CD4-positive, alpha-beta T cell treated with Interleukin-21 for 1 hour (primary cell): ENCODE data around the gene PLEKHA6.

ENCODE experiments used
- DNase-seq: peaks from one replicate; pipeline ENCODE4 v3.0.0-alpha.2; 2020

The PLEKHA6 gene

DNA sequence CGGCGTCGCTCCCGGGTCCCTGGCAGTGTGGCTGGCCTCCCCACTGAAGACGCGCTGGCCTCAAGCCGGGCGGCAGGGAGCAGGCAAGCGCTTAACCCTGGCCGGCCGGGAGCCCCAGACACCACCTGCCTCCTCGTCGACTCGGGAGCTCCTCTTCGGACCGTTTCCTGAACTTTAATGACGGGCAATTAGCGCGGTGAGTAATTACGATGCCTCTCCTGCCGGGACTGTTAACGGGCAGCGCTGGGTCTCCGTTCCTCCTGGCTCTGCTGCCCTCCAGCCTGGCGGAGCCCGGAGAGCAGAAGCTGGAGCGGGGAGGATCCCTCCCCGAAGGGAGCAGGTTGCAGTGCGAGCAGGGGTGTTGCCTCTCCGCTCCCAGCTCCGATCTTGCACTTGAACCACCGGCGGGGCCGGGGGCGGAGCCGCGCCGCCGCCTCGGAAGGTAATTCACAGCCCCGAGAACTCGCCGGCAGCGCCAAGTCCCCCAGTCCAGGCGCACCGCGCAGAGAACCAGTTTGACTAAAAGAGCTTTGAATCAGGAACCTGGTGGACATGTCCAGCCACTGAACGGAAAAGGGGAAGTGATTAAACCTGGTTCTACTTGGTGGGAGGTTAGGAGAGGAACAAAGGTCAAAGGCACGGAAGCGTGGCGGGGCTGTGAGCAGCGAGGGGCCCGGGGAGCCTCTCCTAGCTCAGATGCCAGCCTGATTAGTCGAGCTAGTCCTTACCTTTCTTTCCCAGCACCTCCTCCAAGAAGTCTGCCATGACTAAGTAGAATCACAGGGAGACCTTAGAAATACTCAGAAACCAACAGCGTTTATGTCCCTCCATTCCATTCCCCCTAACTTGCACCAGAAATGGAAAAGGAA is 18.3 kb upstream of the PLEKHA6 start:
- peak; percentile 47 for DNase-seq

- DNase-seq = no peak
These were observed 17.4 kb upstream of the PLEKHA6 start for GRCh38 chr1:204376919-204377799.

GRCh38 chr1:204376465-204376864 is 16.7 kb upstream of the PLEKHA6 start:
- DNase-seq = no peak

GRCh38 chr1:204373911-204374310 is 14.2 kb upstream of the PLEKHA6 start:
- no peak for DNase-seq

DNA sequence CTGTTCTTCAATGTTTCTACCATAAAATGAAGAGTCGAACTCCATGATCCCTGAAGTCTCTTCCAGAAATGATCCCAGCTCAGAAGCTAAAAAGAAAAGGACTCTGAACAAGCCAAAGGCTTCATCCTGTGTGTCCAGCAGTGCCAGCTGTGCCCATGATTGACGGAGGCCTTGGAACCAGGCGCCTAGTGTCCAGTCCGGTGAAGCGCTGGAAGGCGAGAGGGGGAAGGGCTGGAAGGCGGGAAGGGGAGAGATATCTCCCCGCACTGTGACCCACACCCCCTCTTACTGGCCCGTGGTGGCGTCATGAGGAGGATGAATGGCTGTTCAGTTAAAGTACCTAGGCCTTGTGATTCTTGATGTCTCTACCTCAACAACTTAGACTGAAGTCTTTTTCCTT is 10.4 kb upstream of the PLEKHA6 start:
- DNase-seq = no peak

- no peak for DNase-seq
These were observed 9.4 kb upstream of the PLEKHA6 start for GRCh38 chr1:204368996-204369726.

DNA sequence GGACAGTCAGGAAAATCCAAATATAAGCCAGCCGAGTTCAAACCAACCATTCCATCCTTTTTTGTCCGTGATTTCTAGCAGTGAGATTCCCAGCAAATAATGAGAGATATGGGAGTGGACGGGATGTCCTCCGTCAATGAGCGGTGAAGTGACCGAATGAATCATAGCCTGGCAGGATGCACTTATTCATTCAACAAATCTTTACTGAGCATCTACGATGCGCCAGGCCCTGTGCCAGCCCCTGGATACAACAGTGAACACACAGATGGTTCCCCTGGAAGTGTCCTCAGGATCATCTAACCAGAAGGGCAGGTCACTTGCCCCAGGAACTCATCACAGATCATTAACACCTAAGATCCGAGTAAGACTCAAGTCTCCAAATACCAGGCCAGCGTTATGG is 8.2 kb upstream of the PLEKHA6 start:
- no peak for DNase-seq

- no peak for DNase-seq
These were observed 7.6 kb upstream of the PLEKHA6 start for GRCh38 chr1:204367193-204367858.

GRCh38 chr1:204366759-204367158 is 7.0 kb upstream of the PLEKHA6 start:
- DNase-seq = no peak

DNA sequence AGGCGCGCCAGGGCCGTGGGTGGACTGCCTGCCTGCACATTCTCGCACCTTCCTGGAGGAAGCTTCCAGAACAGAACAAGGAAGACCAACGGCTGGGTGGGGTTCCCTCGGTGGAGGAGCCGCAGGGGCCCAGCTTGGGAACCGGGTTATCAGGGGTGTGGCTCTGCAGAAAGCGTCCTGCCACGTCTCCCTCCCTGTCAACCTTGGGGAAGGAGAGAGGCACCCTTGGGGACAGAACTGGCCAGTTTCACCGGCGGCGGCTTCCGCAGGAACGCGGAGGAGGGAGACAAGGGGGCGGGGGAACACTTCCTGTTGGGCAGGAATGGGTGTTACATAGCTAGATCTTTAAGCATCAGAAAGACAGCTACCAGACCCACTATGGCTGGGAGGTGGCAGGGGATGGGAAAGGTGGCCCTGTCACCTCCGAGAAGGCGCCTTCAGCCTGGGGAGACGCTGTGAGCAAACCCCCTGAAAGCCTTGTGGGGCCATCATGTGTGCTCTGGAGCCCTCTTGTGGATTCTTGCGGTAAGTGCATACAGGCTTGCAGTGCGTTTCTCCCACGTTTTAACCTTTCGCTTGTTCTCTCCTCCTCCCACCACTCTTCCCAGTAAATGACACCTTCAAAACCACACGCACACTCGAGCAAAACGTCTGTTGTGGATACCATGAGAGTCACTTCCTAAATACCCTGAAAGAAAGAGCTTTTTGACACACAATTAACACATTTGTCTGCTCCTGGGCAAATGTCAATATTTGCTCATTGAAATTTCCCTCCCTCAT is 3.8 kb upstream of the PLEKHA6 start:
- peak; percentile 82 for DNase-seq

DNA sequence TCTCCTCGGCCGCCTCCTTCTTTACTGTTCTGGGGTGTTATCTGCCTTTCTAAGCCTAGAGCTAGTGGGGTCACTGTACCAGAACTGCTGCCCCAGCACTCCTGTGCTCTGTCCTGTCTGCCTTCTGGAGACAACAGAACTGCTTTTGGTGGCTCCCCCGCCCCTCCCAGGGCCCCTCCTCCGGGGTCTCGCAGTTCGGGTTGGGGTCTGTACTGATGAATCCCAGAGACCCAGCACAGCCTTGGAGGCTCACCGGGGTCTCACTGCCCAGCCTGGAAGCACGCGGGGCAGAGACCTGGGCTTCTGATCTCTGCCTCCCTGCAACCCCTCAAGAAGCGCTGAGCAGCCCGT is 3.2 kb upstream of the PLEKHA6 start:
- no peak for DNase-seq

- DNase-seq = no peak
These were observed 2.1 kb upstream of the PLEKHA6 start for GRCh38 chr1:204361781-204362180.

DNA sequence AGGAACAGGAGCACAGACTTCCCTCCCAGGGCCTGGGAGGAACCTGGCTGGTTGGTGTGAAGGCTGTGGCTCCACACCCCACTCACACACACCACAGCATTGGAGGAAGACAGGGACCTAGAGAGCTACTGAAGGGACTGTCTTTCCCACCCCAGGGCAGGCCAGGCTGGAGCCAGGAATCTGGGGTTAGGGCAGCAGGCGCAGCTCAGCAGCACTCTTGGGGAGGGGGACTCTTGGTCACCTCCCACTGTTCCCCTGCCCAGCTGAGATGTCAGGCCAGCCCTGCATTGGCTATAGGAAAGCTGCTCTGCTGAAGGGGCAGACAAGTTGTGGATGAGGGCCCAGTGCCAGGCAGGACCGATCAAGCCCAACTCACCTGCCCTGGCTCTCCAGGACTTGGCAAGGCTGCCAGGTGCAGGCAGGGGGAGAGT is 1.6 kb upstream of the PLEKHA6 start:
- DNase-seq = no peak

GRCh38 chr1:204360314-204360713 is 585 bp upstream of the PLEKHA6 start:
- DNase-seq = no peak

DNA sequence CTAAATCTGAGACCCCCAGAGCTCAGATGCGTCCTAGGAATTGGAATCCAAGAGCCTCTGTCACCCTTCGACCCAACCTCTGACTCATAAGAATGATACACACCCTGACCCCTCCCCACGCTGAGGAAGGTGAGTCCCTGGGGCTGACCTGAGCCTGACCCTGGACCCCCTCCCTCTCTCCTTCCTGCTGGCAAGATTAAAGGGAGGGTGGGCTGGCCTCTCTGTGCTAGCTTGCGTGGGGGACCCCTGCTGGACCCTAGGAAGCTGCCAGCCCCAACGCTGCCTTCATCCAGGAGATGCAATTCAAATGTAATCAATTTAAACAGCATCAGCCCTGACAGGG is 627 bp downstream of the PLEKHA6 start:
- DNase-seq = no peak

DNA sequence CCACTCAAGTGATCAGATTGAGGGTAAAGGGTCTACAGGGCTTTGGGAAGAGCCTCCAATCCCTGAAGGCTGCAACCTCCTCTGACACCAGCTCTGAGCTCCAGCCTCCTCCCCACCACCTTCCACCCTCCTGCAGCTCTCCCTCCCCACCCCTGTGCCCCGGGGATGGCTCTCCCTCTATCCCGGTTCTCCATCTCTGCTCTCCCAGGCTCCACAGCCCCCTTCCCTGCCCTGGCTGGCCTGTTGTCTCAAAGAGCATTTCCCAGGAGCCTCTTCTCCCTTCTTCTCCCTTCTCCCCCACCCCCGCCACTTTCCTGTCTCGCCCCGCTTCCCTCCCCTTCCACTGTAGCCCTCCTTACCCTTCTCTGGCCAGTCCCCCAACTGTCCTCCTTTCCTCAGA is 1.1 kb downstream of the PLEKHA6 start:
- DNase-seq = no peak

GRCh38 chr1:204357551-204358490 is 1.9 kb downstream of the PLEKHA6 start:
- no peak for DNase-seq

DNA sequence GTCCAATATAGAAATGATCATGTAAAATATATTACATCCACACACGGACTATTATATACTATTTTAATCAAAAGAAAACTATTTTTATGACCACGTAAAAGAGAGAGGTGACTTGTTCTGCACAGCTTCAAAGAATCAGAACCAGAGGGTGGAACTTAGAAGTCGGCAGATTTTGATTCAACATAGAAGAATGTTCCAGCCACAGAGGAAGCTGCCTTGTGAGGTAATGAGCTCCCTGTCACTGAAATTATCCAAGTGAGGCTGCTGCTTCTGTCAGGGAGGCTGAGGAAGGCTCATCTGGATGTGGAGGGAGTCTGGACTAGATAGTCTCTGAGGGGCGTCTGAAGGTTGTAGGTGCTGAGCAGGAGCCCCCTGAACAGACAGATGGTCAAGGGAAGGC is 2.7 kb downstream of the PLEKHA6 start:
- DNase-seq = no peak

- no peak for DNase-seq
These were observed 3.8 kb downstream of the PLEKHA6 start for GRCh38 chr1:204355913-204356312.

- DNase-seq = no peak
These were observed 5.2 kb downstream of the PLEKHA6 start for GRCh38 chr1:204354579-204354978.
